COLO668 (cell line): ENCODE measurements around the gene STK32B.

ENCODE experiments used
- DNase-seq: peaks from one replicate; lab custom pipeline; 2025; ENCODE audit not compliant: unreplicated experiment; lab: John Stamatoyannopoulos, UW

Gene STK32B

GRCh38 chr4:5120067-5120466 is 68.8 kb downstream of the STK32B start:
- DNase-seq = no peak

GRCh38 chr4:5120468-5120867 is 69.2 kb downstream of the STK32B start:
- no peak for DNase-seq

- DNase-seq = no peak
Measured at GRCh38 chr4:5122114-5122513, 70.8 kb downstream of the STK32B start.

GRCh38 chr4:5124876-5125275 is 73.6 kb downstream of the STK32B start:
- no peak for DNase-seq

- no peak for DNase-seq
Measured at GRCh38 chr4:5125321-5125720, 74.0 kb downstream of the STK32B start.

- no peak for DNase-seq
Measured at GRCh38 chr4:5126231-5126630, 75.0 kb downstream of the STK32B start.

GRCh38 chr4:5126857-5127256 is 75.6 kb downstream of the STK32B start:
- no peak for DNase-seq

- no peak for DNase-seq
Measured at GRCh38 chr4:5127556-5127955, 76.3 kb downstream of the STK32B start.

GRCh38 chr4:5128569-5128968 is 77.3 kb downstream of the STK32B start:
- DNase-seq = no peak

- DNase-seq = no peak
Measured at GRCh38 chr4:5133201-5133600, 81.9 kb downstream of the STK32B start.

- DNase-seq = no peak
Measured at GRCh38 chr4:5133933-5134594, 82.8 kb downstream of the STK32B start.

- DNase-seq = no peak
Measured at GRCh38 chr4:5134620-5135019, 83.3 kb downstream of the STK32B start.

- no peak for DNase-seq
Measured at GRCh38 chr4:5137226-5137625, 85.9 kb downstream of the STK32B start.

GRCh38 chr4:5137927-5138326 is 86.6 kb downstream of the STK32B start:
- no peak for DNase-seq

- DNase-seq = no peak
Measured at GRCh38 chr4:5138389-5138788, 87.1 kb downstream of the STK32B start.

GRCh38 chr4:5139141-5139540 is 87.9 kb downstream of the STK32B start:
- no peak for DNase-seq

GRCh38 chr4:5141802-5142201 is 90.5 kb downstream of the STK32B start:
- no peak for DNase-seq

GRCh38 chr4:5142726-5143125 is 91.4 kb downstream of the STK32B start:
- no peak for DNase-seq

- no peak for DNase-seq
Measured at GRCh38 chr4:5143306-5143861, 92.1 kb downstream of the STK32B start.

- no peak for DNase-seq
Measured at GRCh38 chr4:5143940-5144339, 92.7 kb downstream of the STK32B start.

GRCh38 chr4:5144384-5144783 is 93.1 kb downstream of the STK32B start:
- DNase-seq = no peak

GRCh38 chr4:5146248-5146647 is 95.0 kb downstream of the STK32B start:
- DNase-seq = no peak

- no peak for DNase-seq
Measured at GRCh38 chr4:5152521-5152920, 101.2 kb downstream of the STK32B start.
